ENCODE data around the gene DNM3.
"Not testable (repeated sequence)": the region's sequence is repeated elsewhere in the genome, so short reads cannot be mapped to it uniquely, and the experiment has no call there.

DNA sequence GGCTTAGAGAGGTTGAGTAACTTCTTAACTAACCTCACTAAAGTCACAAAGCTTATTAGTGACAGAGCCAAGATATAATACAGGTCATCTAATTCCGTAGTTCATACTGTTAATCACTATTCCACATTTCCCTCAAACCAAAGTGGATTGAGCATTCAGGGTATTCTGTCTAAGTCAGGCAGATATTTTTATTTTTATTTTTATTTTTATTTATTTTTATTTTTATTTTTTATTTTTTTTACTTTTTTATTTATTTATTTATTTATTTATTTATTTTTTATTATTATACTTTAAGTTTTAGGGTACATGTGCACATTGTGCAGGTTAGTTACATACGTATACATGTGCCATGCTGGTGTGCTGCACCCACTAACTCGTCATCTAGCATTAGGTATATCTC, 530.3 kb downstream of the DNM3 start:
- TF ChIP-seq EZH2phosphoT487 (IDR thresholded peaks at IDR 0.05; ENCODE audit: borderline replicate concordance, low read depth); YY1 (IDR thresholded peaks at IDR 0.05; ENCODE audit: low read depth); MXI1 (IDR thresholded peaks at IDR 0.05; ENCODE audit: low read depth, low read length); RAD21 (IDR thresholded peaks at IDR 0.05; ENCODE audit: low read length); POLR2AphosphoS5 (IDR thresholded peaks at IDR 0.05; ENCODE audit: low read depth, low read length); EP300 (IDR thresholded peaks at IDR 0.05; ENCODE audit: borderline replicate concordance in 1 of 2, low read depth in 1 of 2, low read length in 1 of 2); JUND (IDR thresholded peaks at IDR 0.05); TCF12 (IDR thresholded peaks at IDR 0.05): not testable (repeated sequence)
- TF ChIP-seq, protein P1, sequence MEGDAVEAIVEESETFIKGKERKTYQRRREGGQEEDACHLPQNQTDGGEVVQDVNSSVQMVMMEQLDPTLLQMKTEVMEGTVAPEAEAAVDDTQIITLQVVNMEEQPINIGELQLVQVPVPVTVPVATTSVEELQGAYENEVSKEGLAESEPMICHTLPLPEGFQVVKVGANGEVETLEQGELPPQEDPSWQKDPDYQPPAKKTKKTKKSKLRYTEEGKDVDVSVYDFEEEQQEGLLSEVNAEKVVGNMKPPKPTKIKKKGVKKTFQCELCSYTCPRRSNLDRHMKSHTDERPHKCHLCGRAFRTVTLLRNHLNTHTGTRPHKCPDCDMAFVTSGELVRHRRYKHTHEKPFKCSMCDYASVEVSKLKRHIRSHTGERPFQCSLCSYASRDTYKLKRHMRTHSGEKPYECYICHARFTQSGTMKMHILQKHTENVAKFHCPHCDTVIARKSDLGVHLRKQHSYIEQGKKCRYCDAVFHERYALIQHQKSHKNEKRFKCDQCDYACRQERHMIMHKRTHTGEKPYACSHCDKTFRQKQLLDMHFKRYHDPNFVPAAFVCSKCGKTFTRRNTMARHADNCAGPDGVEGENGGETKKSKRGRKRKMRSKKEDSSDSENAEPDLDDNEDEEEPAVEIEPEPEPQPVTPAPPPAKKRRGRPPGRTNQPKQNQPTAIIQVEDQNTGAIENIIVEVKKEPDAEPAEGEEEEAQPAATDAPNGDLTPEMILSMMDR (IDR thresholded peaks at IDR 0.05) = not testable (repeated sequence)
- TF ChIP-seq, protein P2, sequence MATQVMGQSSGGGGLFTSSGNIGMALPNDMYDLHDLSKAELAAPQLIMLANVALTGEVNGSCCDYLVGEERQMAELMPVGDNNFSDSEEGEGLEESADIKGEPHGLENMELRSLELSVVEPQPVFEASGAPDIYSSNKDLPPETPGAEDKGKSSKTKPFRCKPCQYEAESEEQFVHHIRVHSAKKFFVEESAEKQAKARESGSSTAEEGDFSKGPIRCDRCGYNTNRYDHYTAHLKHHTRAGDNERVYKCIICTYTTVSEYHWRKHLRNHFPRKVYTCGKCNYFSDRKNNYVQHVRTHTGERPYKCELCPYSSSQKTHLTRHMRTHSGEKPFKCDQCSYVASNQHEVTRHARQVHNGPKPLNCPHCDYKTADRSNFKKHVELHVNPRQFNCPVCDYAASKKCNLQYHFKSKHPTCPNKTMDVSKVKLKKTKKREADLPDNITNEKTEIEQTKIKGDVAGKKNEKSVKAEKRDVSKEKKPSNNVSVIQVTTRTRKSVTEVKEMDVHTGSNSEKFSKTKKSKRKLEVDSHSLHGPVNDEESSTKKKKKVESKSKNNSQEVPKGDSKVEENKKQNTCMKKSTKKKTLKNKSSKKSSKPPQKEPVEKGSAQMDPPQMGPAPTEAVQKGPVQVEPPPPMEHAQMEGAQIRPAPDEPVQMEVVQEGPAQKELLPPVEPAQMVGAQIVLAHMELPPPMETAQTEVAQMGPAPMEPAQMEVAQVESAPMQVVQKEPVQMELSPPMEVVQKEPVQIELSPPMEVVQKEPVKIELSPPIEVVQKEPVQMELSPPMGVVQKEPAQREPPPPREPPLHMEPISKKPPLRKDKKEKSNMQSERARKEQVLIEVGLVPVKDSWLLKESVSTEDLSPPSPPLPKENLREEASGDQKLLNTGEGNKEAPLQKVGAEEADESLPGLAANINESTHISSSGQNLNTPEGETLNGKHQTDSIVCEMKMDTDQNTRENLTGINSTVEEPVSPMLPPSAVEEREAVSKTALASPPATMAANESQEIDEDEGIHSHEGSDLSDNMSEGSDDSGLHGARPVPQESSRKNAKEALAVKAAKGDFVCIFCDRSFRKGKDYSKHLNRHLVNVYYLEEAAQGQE (IDR thresholded peaks at IDR 0.05; ENCODE audit: low read depth, low read length) = not testable (repeated sequence)
- TF ChIP-seq, protein P3, sequence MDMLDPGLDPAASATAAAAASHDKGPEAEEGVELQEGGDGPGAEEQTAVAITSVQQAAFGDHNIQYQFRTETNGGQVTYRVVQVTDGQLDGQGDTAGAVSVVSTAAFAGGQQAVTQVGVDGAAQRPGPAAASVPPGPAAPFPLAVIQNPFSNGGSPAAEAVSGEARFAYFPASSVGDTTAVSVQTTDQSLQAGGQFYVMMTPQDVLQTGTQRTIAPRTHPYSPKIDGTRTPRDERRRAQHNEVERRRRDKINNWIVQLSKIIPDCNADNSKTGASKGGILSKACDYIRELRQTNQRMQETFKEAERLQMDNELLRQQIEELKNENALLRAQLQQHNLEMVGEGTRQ (IDR thresholded peaks at IDR 0.05; ENCODE audit: borderline replicate concordance, low read depth, low read length) = not testable (repeated sequence)
